T-cell (primary cell): ENCODE measurements around the gene SPHK1. TPM values are rescaled to one million over a fixed set of nuclear protein-coding genes. Genes with fewer than 3 reads are reported as not detected.

Experiments used
- ATAC-seq, 4 experiments: fragments of 200-7000 bp in 3 of 4; fragments of 150-1000 bp in 1 of 4; cut with Tn5 transposase; replicated peaks in 1 of 4; 1 replicate in 3 of 4; 2 replicates in 1 of 4; pipeline ENCODE4 v1.10.0; 2021; ENCODE audit warnings: moderate library complexity in 3 of 4, mild to moderate bottlenecking in 2 of 4, moderate number of reproducible peaks in 1 of 4
- CTCF ChIA-PET, 2 donors: fragments of 300-600 bp; sonication (Branson Sonifier 250); formaldehyde crosslinking; loops; one replicate each; lab custom pipeline; 2022; ENCODE audit warnings: antibody characterized with exemption in 2 of 2; lab: Charles Lee
- POLR2A ChIA-PET, 2 donors: fragments of 300-600 bp; sonication (Branson Sonifier 250); formaldehyde crosslinking; loops; one replicate each; lab custom pipeline; 2022; ENCODE audit warnings: antibody characterized with exemption in 2 of 2; lab: Charles Lee
- DNase-seq, 35 experiments: peaks; one replicate each; pipeline versions ENCODE4 v3.0.0 to v3.0.0-alpha.2; 2013 to 2023
- H3K27ac ChIP-seq: one replicate; pipeline ENCODE4 v1.5.1; 2013; ENCODE audit warnings: low read length
- H3K27me3 ChIP-seq, 2 experiments: replicated peaks in 1 of 2; 1 replicate in 1 of 2; 2 replicates in 1 of 2; pipeline versions ENCODE4 v1.6.1 to v1.7.0; 2013; ENCODE audit warnings: low read length in 1 of 2, mixed read lengths in 1 of 2; ENCODE audit not compliant: control insufficient read depth in 2 of 2, insufficient read depth in 2 of 2; ENCODE audit errors: extremely low read depth in 1 of 2
- H3K36me3 ChIP-seq, 2 donors: 1 replicate in 1 of 2; 2 replicates in 1 of 2; pipeline versions ENCODE4 v1.6.1 to v1.7.0; 2013; ENCODE audit warnings: low read length in 1 of 2; ENCODE audit not compliant: control insufficient read depth in 2 of 2, insufficient read depth in 1 of 2; ENCODE audit errors: extremely low read depth in 1 of 2
- H3K4me1 ChIP-seq, 2 experiments: 1 replicate in 1 of 2; 2 replicates in 1 of 2; pipeline versions ENCODE4 v1.6.1 to v1.7.0; 2013; ENCODE audit warnings: low read length in 2 of 2, mixed read lengths in 1 of 2; ENCODE audit not compliant: insufficient read depth in 2 of 2, control insufficient read depth in 1 of 2; ENCODE audit errors: extremely low read depth in 1 of 2
- H3K4me3 ChIP-seq, 2 donors: 1 replicate in 1 of 2; 2 replicates in 1 of 2; pipeline versions ENCODE4 v1.5.1 to v1.7.0; 2013; ENCODE audit warnings: mild to moderate bottlenecking in 2 of 2, low read length in 1 of 2, moderate library complexity in 1 of 2; ENCODE audit not compliant: control insufficient read depth in 1 of 2; ENCODE audit errors: extremely low read depth in 1 of 2
- H3K9me3 ChIP-seq: 2 replicates; pipeline ENCODE4 v1.7.0; 2013
- H3K27ac Mint-ChIP-seq, 2 donors: one replicate each; pipeline ENCODE4 v1.8.0; 2020 to 2021; ENCODE audit warnings: mild to moderate bottlenecking in 2 of 2, mixed read lengths in 2 of 2
- H3K27me3 Mint-ChIP-seq, 2 donors: one replicate each; pipeline ENCODE4 v1.8.0; 2021 to 2022; ENCODE audit warnings: mixed read lengths in 2 of 2
- H3K36me3 Mint-ChIP-seq: one replicate; pipeline ENCODE4 v1.8.0; 2021; ENCODE audit warnings: mixed read lengths
- H3K4me1 Mint-ChIP-seq, 3 donors: one replicate each; pipeline ENCODE4 v1.8.0; 2020 to 2022; ENCODE audit warnings: mixed read lengths in 3 of 3, mild to moderate bottlenecking in 1 of 3
- H3K4me3 Mint-ChIP-seq, 3 donors: one replicate each; pipeline ENCODE4 v1.8.0; 2020 to 2022; ENCODE audit warnings: mild to moderate bottlenecking in 3 of 3, mixed read lengths in 3 of 3, moderate library complexity in 3 of 3
- H3K9me3 Mint-ChIP-seq, 3 donors: one replicate each; pipeline ENCODE4 v1.8.0; 2020 to 2022; ENCODE audit warnings: mixed read lengths in 3 of 3
- WGBS: methylation state at CpG from one replicate; pipeline ENCODE4 v1.1.5; 2013; ENCODE audit warnings: missing lambda C conversion rate; ENCODE audit not compliant: insufficient coverage; 5-methylcytosine and 5-hydroxymethylcytosine counted together
- total RNA-seq, 35 experiments: library from RNA in 6 of 35; stranded (reverse) in 6 of 35; fragments of 120-200 nt in 1 of 35; gene quantifications; one replicate each; pipeline versions ENCODE4 v1.2.1 to v1.2.4 and lab custom pipeline; 2013 to 2026

The SPHK1 gene
- total RNA-seq, 5 donors from 2014 or later (not counting 1 experiment from before 2014, with no cell fraction given) = 0.70 to 1.6 (median 1.3) TPM

DNA sequence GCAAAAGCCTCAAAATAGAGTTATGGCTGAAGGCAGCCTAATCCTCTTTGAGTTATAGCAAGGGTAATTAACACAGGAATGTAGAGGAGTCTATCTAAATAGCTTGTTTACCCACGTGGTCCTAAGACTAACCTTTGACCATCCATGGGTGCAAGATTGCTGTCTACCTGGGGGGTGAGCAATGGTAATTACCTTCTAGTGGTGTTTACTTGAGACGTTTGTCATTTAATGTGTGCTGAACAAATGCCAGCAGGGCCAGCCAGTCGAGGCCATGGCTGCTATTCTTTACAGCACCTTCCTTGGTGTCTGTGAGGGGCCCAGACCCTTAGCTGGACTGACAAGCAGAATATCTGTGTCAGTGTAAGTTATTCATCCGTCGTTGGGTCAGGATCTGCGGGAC, 16.8 kb upstream of the SPHK1 start:
- Mint-ChIP-seq H3K27ac (no peak overlapping the region), H3K4me3 (no peak overlapping the region), H3K36me3 (no peaks in the 10 kb centered on the region), H3K4me1 (no peaks in the 10 kb centered on the region), H3K9me3 (no peaks in the 10 kb centered on the region), H3K27me3 (no peaks in the 10 kb centered on the region)
- DNase-seq (no peak), ATAC-seq (no peak)
- H3K4me3 ChIP-seq = no peak overlapping the region
- no peaks in the 10 kb centered on the region for H3K9me3 ChIP-seq
- peaks cover 0 to 15% of the 10 kb centered on the region in 2 experiments for H3K27me3 ChIP-seq
- ChIA-PET POLR2A (no interaction called here), CTCF (no interaction called here)
- no peaks in the 10 kb centered on the region for H3K36me3 ChIP-seq
- WGBS = 100% methylated on average over 1 of the region's 6 CpGs
- H3K4me1 ChIP-seq = no peaks in the 10 kb centered on the region
- H3K27ac ChIP-seq = no peak overlapping the region

DNA sequence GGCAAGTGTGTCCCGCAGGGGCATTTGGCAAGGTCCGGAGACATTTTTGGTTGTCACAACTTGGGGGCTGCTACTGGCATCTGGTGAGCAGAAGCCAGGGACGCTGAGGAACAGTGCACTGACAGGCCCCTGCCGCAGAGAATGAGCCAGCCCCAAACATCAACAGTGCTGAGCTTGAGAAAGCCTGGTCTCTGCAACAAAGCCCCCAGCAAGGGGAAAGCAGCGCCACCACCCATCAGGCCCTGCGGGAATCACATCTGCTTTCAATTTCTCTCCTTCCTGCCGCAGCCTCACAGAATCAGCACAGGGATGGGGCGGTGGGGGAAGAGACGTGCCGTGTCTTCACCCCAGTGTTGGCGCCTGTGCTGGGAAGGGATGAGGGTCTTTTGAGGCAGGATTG, 15.9 kb upstream of the SPHK1 start:
- DNase-seq = peak in 1 of 35 experiments; percentile 14
- ChIA-PET CTCF (interaction anchor here (0.7 to 1.0 kb wide), 3 partner anchors 17 to 60 kb away, joined by 5 to 8 read pairs (median 5); no protein-coding TSS in a partner anchor), POLR2A (no interaction called here)
- Histone ChIP-seq H3K27ac (no peak overlapping the region), H3K36me3 (no peaks in the 10 kb centered on the region), H3K4me3 (no peak overlapping the region), H3K27me3 (peaks cover 0 to 15% of the 10 kb centered on the region in 2 experiments), H3K9me3 (no peaks in the 10 kb centered on the region), H3K4me1 (no peaks in the 10 kb centered on the region)
- Mint-ChIP-seq H3K27me3 (no peaks in the 10 kb centered on the region), H3K9me3 (no peaks in the 10 kb centered on the region), H3K27ac (no peak overlapping the region), H3K4me3 (no peak overlapping the region), H3K4me1 (no peaks in the 10 kb centered on the region), H3K36me3 (no peaks in the 10 kb centered on the region)
- ATAC-seq = no peak
- 91% methylated on average over 3 of the region's 11 CpGs for WGBS

DNA sequence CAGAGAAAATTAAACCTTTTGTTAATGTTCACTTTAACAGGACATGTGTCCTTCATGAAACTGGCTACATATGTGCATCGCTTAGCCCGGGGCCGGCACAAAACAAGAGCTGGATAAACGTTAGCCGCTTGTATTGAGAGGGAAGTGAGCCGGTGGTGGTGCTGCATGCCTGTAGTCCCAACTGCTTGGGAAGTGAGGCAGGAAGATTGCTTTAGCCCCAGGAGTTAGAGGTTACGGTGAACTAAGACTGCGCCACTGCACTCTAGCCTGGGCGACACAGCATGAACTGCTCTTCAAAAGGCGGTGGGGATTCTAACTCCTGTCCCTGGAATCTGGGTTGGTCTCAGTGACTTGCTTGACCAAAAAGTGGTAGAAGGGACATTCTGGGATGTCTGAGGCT, 15.0 kb upstream of the SPHK1 start:
- no peak overlapping the region for H3K4me3 ChIP-seq
- H3K36me3 ChIP-seq = no peaks in the 10 kb centered on the region
- Mint-ChIP-seq H3K27ac (no peak overlapping the region), H3K4me1 (no peaks in the 10 kb centered on the region), H3K9me3 (no peaks in the 10 kb centered on the region), H3K27me3 (no peaks in the 10 kb centered on the region), H3K4me3 (no peak overlapping the region), H3K36me3 (no peaks in the 10 kb centered on the region)
- 96% methylated on average over 10 of the region's 10 CpGs for WGBS
- ChIA-PET POLR2A (no interaction called here), CTCF (interaction anchor here in 1 of 2 donors (0.7 kb wide), 1 partner anchor 61 kb away, joined by 8 read pairs; no protein-coding TSS in a partner anchor)
- H3K27me3 ChIP-seq = peaks cover 0 to 15% of the 10 kb centered on the region in 2 experiments
- no peak overlapping the region for H3K27ac ChIP-seq
- ATAC-seq (no peak), DNase-seq (no peak)
- H3K4me1 ChIP-seq = no peaks in the 10 kb centered on the region
- H3K9me3 ChIP-seq = no peaks in the 10 kb centered on the region

DNA sequence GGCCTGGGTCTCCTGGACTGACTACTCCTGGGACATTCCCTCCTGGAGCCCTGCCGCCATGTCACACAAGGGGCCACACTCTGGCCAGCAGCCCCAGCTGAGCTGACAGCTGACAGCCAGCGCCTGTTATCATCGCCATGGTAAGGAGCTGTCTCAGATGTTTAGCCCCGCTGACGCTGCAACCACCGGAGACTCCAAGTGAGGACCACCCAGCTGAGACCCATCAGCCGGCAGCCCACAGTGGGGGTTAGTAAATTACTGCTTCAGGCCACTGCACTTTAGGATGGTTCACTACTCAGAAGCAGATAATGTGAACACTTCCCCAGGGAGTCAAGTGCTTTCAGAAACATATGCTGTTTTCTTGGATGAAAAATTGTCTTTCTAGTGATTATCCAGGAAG, 14.6 kb upstream of the SPHK1 start:
- DNase-seq = no peak
- Mint-ChIP-seq H3K4me3 (no peak overlapping the region), H3K36me3 (no peaks in the 10 kb centered on the region), H3K4me1 (no peaks in the 10 kb centered on the region), H3K27ac (no peak overlapping the region), H3K27me3 (no peaks in the 10 kb centered on the region), H3K9me3 (no peaks in the 10 kb centered on the region)
- ChIA-PET POLR2A (no interaction called here), CTCF (interaction anchor here in 1 of 2 donors (0.7 kb wide), 1 partner anchor 352 kb away, joined by 3 read pairs; no protein-coding TSS in a partner anchor)
- 91% methylated on average over 6 of the region's 7 CpGs for WGBS
- no peak for ATAC-seq
- H3K9me3 ChIP-seq = no peaks in the 10 kb centered on the region
- H3K27ac ChIP-seq = no peak overlapping the region
- H3K4me3 ChIP-seq = no peak overlapping the region
- H3K36me3 ChIP-seq = no peaks in the 10 kb centered on the region
- H3K27me3 ChIP-seq = peaks cover 0 to 13% of the 10 kb centered on the region in 2 experiments
- no peaks in the 10 kb centered on the region for H3K4me1 ChIP-seq

DNA sequence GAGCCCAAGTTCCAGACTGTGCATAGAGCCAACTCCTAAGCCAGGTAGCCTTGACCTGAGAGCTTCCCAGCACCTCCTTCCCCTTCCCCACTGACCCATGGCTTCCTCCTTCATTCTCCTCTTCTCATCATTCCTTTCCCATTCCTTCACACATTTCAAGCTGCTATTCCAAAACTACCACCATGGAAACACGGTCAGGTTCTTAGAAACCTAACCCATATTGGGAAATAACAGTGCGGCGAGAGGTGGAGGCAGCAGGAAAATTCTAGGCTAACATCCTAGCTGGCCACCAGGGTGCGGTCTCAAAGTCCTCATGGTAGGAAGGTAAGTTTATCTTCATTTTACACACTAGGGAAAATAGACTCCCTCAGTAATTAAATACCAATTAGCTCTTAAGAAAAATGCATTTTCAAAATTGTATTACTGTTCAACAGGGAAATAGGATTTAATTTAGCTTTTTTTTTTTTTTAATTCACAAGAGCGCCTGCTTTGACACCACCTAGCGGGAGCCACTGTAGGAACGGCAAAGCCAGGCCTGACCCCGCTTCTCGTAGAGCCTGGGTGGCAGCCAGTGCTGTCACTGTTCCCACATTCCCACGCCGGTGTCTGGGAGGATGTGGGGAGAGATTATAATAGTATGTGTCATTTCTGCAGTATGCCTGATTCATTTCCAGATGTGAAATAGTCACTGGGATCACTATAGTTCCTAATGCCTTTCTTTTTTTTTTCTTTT, 14.0 kb upstream of the SPHK1 start:
- ChIA-PET POLR2A (no interaction called here), CTCF (interaction anchor here in 1 of 2 donors (0.7 kb wide), 1 partner anchor 353 kb away, joined by 3 read pairs; no protein-coding TSS in a partner anchor)
- no peaks in the 10 kb centered on the region for H3K36me3 ChIP-seq
- Mint-ChIP-seq H3K27ac (no peak overlapping the region), H3K4me1 (no peaks in the 10 kb centered on the region), H3K27me3 (no peaks in the 10 kb centered on the region), H3K36me3 (no peaks in the 10 kb centered on the region), H3K9me3 (no peaks in the 10 kb centered on the region), H3K4me3 (no peak overlapping the region)
- ATAC-seq (no peak), DNase-seq (no peak)
- peaks cover 0 to 9% of the 10 kb centered on the region in 2 experiments for H3K27me3 ChIP-seq
- H3K27ac ChIP-seq = no peak overlapping the region
- no peaks in the 10 kb centered on the region for H3K4me1 ChIP-seq
- 70% methylated on average over 2 of the region's 11 CpGs for WGBS
- no peak overlapping the region for H3K4me3 ChIP-seq
- H3K9me3 ChIP-seq = no peaks in the 10 kb centered on the region

DNA sequence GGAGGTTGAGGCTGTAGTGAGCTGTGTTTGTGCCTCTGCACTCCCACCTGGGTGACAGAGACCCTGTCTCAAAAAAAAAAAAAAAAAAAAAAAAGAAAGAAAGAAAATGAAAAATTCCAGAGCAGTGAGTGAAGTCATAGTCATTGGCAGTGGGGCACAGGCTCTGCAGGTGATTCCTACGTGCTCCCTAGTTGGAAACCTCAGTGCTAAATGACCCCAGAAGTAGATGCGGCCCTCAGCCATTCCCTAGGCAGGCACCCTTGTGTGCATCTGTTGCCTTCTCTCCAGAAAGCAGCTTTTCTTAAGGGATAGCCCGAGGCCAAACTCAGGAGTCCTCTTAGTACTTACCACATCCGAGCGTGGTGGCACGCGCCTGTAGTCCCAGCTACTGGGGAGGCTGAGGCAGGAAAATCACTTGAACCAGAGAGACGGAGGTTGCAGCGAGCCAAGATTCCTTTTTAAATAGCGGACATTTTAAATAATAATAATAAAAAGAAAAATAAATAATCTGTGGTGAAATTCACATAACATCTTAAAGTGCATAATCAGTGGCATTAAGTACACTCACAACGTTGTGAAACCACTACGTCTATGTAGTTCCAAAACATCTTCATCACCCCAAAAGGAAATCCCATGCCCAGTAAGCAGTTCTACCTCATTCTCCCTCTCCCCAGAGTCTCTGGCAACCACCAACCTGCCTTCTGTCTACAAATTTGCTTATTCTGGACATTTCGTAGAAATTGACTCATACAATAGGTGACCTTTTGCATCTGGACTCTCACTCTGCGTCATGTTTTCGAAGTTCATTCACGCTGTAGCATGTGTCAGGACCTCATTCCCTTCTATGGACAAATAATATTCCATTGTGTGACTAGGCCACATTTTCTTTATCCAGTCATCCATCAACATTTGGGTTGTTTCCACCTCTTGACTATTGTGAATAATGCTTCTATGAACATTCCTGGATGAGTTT, 12.5 kb upstream of the SPHK1 start:
- Mint-ChIP-seq H3K36me3 (no peaks in the 10 kb centered on the region), H3K4me1 (no peaks in the 10 kb centered on the region), H3K27me3 (no peaks in the 10 kb centered on the region), H3K4me3 (no peak overlapping the region), H3K9me3 (no peaks in the 10 kb centered on the region), H3K27ac (no peak overlapping the region)
- ATAC-seq = no peak
- H3K36me3 ChIP-seq = no peaks in the 10 kb centered on the region
- DNase-seq = no peak
- peaks cover 0 to 11% of the 10 kb centered on the region in 2 experiments for H3K27me3 ChIP-seq
- no peak overlapping the region for H3K27ac ChIP-seq
- CTCF ChIA-PET = interaction anchor here (0.6 to 0.7 kb wide), 4 partner anchors 17 to 610 kb away, joined by 3 to 8 read pairs (median 4); no protein-coding TSS in a partner anchor
- H3K4me1 ChIP-seq = no peaks in the 10 kb centered on the region
- no peaks in the 10 kb centered on the region for H3K9me3 ChIP-seq
- 83% methylated on average over 7 of the region's 16 CpGs for WGBS
- H3K4me3 ChIP-seq = no peak overlapping the region
- POLR2A ChIA-PET = interaction anchor here in 1 of 2 donors (0.6 kb wide), 1 partner anchor 124 kb away, joined by 3 read pairs; no protein-coding TSS in a partner anchor
